VCaP (cell line): Measurements from ENCODE around the gene NOS1.
"Not testable (repeated sequence)": the region's sequence is repeated elsewhere in the genome, so short reads cannot be mapped to it uniquely, and the experiment has no call there.

ENCODE experiments used
- H3K27ac ChIP-seq: fragments of 450-650 bp; 2 replicates; pipeline ENCODE4 v1.5.1; 2017
- TF ChIP-seq, protein P1 (sequence below): fragments of 450-650 bp; conservative IDR thresholded peaks from 2 replicates; pipeline ENCODE4 v1.5.1; 2017; ENCODE audit warnings: mild to moderate bottlenecking, moderate library complexity

Gene NOS1

DNA sequence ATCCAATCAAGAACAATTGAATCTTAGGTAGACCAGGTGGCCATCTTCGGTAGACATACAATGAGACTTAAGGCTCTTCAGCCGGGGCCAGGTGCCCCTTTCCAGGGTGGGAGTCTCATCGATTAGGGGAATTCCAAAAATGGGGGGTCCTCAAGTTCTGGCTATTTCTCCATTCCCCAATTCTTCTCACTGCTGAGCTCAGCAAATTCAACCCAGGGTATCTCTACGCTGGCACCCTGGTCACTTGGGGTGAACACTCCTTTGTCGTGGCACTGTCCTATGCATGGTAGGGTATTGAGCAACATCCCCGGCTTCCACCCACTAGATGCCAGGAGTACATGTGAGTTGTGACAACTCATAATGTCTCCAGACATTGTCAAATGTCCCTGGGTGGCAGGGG, 136.2 kb downstream of the NOS1 start:
- H3K27ac ChIP-seq: no peak overlapping the region
- TF ChIP-seq, protein P1, sequence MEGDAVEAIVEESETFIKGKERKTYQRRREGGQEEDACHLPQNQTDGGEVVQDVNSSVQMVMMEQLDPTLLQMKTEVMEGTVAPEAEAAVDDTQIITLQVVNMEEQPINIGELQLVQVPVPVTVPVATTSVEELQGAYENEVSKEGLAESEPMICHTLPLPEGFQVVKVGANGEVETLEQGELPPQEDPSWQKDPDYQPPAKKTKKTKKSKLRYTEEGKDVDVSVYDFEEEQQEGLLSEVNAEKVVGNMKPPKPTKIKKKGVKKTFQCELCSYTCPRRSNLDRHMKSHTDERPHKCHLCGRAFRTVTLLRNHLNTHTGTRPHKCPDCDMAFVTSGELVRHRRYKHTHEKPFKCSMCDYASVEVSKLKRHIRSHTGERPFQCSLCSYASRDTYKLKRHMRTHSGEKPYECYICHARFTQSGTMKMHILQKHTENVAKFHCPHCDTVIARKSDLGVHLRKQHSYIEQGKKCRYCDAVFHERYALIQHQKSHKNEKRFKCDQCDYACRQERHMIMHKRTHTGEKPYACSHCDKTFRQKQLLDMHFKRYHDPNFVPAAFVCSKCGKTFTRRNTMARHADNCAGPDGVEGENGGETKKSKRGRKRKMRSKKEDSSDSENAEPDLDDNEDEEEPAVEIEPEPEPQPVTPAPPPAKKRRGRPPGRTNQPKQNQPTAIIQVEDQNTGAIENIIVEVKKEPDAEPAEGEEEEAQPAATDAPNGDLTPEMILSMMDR: no peak

DNA sequence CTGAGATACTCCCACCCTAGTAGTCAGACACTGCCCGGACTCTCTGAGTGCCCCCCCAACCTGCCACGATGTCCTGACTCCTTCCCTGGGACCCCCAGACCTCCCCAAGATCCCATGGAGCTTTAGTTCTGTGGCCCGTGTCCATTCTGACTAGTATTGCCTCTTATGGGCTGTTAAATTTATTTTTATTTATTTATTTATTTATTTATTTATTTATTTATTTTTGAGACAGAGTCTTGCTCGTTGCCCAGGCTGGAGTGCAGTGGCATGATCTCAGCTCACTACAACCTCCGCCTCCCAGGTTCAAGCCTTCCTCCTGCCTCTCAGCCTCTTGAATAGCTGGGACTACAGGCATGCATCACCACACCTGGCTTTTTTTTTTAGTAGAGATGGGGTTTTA, 140.5 kb downstream of the NOS1 start:
- not testable (repeated sequence) for H3K27ac ChIP-seq

DNA sequence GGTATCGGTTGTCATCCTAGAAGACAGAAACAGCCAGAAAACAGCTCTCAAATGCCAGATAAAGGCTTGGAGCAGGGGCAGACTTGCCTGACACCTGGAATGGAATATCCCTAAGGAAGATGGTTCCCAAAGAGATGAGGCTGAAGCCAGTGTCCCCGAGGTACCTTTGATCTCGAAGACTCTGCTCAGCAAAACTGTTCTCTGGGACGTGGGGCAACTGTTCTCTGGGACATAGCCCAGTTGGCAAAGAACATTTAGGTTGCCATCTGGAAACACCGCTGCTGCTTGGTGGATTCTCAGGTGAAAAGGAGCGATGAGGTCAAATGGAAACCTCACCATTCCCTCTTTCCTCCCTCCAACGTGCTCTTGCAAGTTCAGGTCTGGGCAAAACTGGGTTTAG, 143.3 kb downstream of the NOS1 start:
- H3K27ac ChIP-seq: no peak overlapping the region
- TF ChIP-seq, protein P1: no peak

DNA sequence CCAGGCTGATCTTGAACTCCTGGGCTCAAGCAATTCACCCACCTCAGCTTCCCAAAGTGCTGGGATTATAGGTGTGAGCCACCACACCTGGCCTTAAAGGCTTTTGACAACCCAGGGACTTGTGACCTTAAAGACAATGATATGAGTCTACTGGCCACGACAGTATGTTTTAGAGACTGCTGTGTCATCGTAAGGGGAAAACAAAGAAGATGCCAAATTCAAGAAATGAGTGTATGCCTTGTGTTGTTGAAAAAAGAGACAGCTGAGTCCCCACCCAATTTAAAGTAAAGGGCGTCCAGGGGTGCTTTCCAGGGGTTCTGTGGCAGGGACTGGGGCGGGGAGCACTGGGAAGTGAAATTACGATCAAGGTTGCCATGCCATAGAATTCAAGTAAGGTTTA, 144.7 kb downstream of the NOS1 start:
- TF ChIP-seq, protein P1: no peak
- H3K27ac ChIP-seq: no peak overlapping the region

DNA sequence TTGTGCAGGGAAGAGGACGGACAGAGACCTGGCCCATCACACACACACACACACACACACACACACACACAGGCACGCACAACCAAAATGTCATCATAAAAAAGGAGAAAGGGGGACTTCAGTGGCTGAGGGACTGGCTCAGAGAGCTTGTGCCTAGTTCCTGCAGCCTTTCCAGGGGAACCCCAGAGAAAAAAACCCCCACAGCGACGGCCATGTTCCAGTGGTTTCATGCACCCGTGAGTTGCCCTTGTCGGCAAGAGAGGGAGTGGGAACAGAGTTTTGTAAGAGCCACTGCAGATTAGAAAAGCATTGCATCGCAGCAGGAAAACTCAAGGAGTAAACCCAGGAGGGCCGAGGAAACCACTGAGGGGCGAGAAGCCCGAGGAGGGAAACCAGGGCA, 146.6 kb downstream of the NOS1 start:
- H3K27ac ChIP-seq: no peak overlapping the region
- TF ChIP-seq, protein P1: no peak

DNA sequence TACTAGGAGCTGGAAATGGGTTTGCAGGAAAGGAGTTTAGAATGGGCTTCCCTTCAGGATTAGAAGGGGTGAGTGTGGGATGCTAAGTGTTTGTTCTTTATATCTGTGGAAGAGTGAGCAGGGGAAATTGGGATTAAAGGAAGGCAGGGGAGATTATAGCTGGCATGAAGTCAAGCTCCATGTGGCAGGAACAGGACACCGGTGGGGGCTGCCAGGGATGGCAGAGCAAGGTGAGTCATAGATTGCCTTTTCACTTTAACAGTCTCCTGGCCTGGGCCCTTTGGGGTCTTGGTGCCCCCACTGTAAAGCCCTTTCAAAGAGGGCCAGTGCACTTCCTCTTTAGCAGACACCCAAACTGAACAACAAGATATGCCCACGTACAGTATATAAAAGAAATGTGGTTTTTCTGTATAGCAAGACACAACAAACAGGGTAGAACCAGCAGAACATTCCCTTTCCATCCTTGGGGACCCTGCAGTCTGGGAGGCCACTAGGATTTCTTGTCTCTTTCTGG, 148.1 kb downstream of the NOS1 start:
- TF ChIP-seq, protein P1: no peak
- no peak overlapping the region for H3K27ac ChIP-seq

DNA sequence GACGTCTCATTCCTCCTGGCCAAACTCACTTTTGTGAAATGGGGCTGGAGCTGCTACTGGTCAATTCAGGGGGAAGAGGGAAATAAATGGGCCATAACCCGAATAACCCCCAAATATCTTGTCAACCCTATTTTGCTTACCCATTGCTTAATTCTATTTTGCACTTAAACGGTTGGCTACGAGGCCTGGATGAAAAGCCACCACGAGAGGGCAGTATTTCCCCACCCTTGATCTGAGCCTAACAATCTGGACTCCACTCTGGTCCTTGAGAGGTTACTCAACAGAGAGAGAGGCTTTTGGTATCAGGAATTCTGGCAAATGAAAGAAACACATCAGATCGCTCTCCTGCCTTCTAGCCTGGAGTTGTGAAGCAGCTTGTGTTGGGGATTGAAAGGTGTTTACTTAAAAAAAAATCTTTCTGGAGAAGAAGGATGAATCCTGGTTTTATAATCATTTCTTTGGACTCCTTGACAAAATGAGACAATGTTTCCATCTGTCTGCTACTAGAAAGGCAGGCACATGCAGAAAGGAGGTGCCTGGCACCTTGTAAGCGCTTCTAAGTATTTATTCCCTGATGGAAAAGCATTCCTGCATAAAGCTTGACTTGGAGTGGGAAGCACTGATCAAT, 148.7 kb downstream of the NOS1 start:
- H3K27ac ChIP-seq: no peak overlapping the region

More for the DNA sequence above, 148.7 kb downstream of the NOS1 start:
- TF ChIP-seq, protein P1: peak; percentile 96
